Measurements from ENCODE around the gene SCN10A. TPM values are rescaled to one million over a fixed set of nuclear protein-coding genes. Genes with fewer than 3 reads are reported as not detected.

The SCN10A gene
- not detected for total RNA-seq

- Mint-ChIP-seq H3K4me3 (no peak within 1 kb of the TSS), H3K4me1 (no peaks in the 10 kb centered on the region), H3K9me3 (ENCODE audit: low read depth) (no peaks in the 10 kb centered on the region), H3K36me3 (no peaks in the 10 kb centered on the region), H3K27me3 (peaks cover 15% of the 10 kb centered on the region), H3K27ac (no peak within 1 kb of the TSS)
- ATAC-seq (no peak), DNase-seq (no peak)
- CTCF ChIA-PET, result no interaction called here
These were observed at the start of gene SCN10A for GRCh38 chr3:38816026-38816425. TSS of gene SCN10A (minus strand) at chr3:38816217. CDS start at chr3:38794010, 22,207 bp downstream.

GRCh38 chr3:38853011-38853410, 37.0 kb upstream of the SCN10A start:
- peaks cover 10% of the 10 kb centered on the region for H3K27me3 Mint-ChIP-seq
- DNase-seq (no peak), ATAC-seq (no peak)
- H3K4me1 Mint-ChIP-seq, result no peaks in the 10 kb centered on the region
- CTCF ChIA-PET, result interaction anchor here (1.0 to 1.2 kb wide), 2 partner anchors 15 to 165 kb away, joined by 3 read pairs; no protein-coding TSS in a partner anchor
- H3K4me3 Mint-ChIP-seq, result no peak overlapping the region
- H3K9me3 Mint-ChIP-seq (ENCODE audit: low read depth), result no peaks in the 10 kb centered on the region
- H3K36me3 Mint-ChIP-seq, result no peaks in the 10 kb centered on the region
- H3K27ac Mint-ChIP-seq, result no peak overlapping the region

GRCh38 chr3:38843898-38844297, 27.9 kb upstream of the SCN10A start:
- Mint-ChIP-seq H3K4me3 (no peak overlapping the region), H3K27ac (no peak overlapping the region), H3K9me3 (ENCODE audit: low read depth) (no peaks in the 10 kb centered on the region), H3K36me3 (no peaks in the 10 kb centered on the region), H3K27me3 (peaks cover 32% of the 10 kb centered on the region), H3K4me1 (no peaks in the 10 kb centered on the region)
- CTCF ChIA-PET, result interaction anchor here (0.6 to 1.5 kb wide), 4 partner anchors 104 to 346 kb away, joined by 3 to 6 read pairs (median 4); no protein-coding TSS in a partner anchor
- DNase-seq, result no peak
- peak; percentile 36 for ATAC-seq

- Mint-ChIP-seq H3K36me3 (no peaks in the 10 kb centered on the region), H3K9me3 (ENCODE audit: low read depth) (no peaks in the 10 kb centered on the region), H3K27ac (no peak overlapping the region), H3K27me3 (peaks cover 37% of the 10 kb centered on the region), H3K4me3 (no peak overlapping the region), H3K4me1 (no peaks in the 10 kb centered on the region)
- ATAC-seq, result no peak
- CTCF ChIA-PET, result interaction anchor here (1.1 kb wide), 1 partner anchor 191 kb away, joined by 3 read pairs; no protein-coding TSS in a partner anchor
- DNase-seq, result no peak
These were observed 26.4 kb upstream of the SCN10A start for GRCh38 chr3:38842266-38842965.

- Mint-ChIP-seq H3K36me3 (no peaks in the 10 kb centered on the region), H3K4me1 (no peaks in the 10 kb centered on the region), H3K27ac (no peak overlapping the region), H3K9me3 (ENCODE audit: low read depth) (no peaks in the 10 kb centered on the region), H3K27me3 (peaks cover 34% of the 10 kb centered on the region), H3K4me3 (no peak overlapping the region)
- DNase-seq, result no peak
- CTCF ChIA-PET, result no interaction called here
- ATAC-seq, result no peak
These were observed 25.0 kb upstream of the SCN10A start for GRCh38 chr3:38840987-38841386.

GRCh38 chr3:38837358-38837757, 21.3 kb upstream of the SCN10A start:
- no peaks in the 10 kb centered on the region for H3K9me3 Mint-ChIP-seq (ENCODE audit: low read depth)
- no peak overlapping the region for H3K27ac Mint-ChIP-seq
- CTCF ChIA-PET, result no interaction called here
- peaks cover 21% of the 10 kb centered on the region for H3K27me3 Mint-ChIP-seq
- no peaks in the 10 kb centered on the region for H3K36me3 Mint-ChIP-seq
- no peak overlapping the region for H3K4me3 Mint-ChIP-seq
- ATAC-seq, result no peak
- no peak for DNase-seq
- H3K4me1 Mint-ChIP-seq, result peaks cover 8% of the 10 kb centered on the region

GRCh38 chr3:38836561-38836960, 20.5 kb upstream of the SCN10A start:
- H3K9me3 Mint-ChIP-seq (ENCODE audit: low read depth), result no peaks in the 10 kb centered on the region

GRCh38 chr3:38835939-38836338, 19.9 kb upstream of the SCN10A start:
- no peak overlapping the region for H3K4me3 Mint-ChIP-seq
- H3K4me1 Mint-ChIP-seq, result peaks cover 8% of the 10 kb centered on the region
- peaks cover 17% of the 10 kb centered on the region for H3K27me3 Mint-ChIP-seq
- DNase-seq, result no peak
- CTCF ChIA-PET, result no interaction called here
- no peaks in the 10 kb centered on the region for H3K36me3 Mint-ChIP-seq
- H3K27ac Mint-ChIP-seq, result no peak overlapping the region
- ATAC-seq, result no peak
- H3K9me3 Mint-ChIP-seq (ENCODE audit: low read depth), result no peaks in the 10 kb centered on the region

More at GRCh38 chr3:38836561-38836960, 20.5 kb upstream of the SCN10A start:
- no peak overlapping the region for H3K27ac Mint-ChIP-seq
- DNase-seq (no peak), ATAC-seq (no peak)
- H3K27me3 Mint-ChIP-seq, result peaks cover 19% of the 10 kb centered on the region
- no peak overlapping the region for H3K4me3 Mint-ChIP-seq
- CTCF ChIA-PET, result no interaction called here
- no peaks in the 10 kb centered on the region for H3K36me3 Mint-ChIP-seq
- H3K4me1 Mint-ChIP-seq, result peaks cover 8% of the 10 kb centered on the region

GRCh38 chr3:38834717-38835116, 18.7 kb upstream of the SCN10A start:
- H3K27ac Mint-ChIP-seq, result peak overlapping the region; percentile 31
- no peaks in the 10 kb centered on the region for H3K9me3 Mint-ChIP-seq (ENCODE audit: low read depth)

GRCh38 chr3:38834110-38834509, 18.1 kb upstream of the SCN10A start:
- Mint-ChIP-seq H3K27me3 (peaks cover 9% of the 10 kb centered on the region), H3K27ac (peak overlapping the region; percentile 35), H3K4me3 (no peak overlapping the region), H3K4me1 (peaks cover 8% of the 10 kb centered on the region), H3K36me3 (no peaks in the 10 kb centered on the region), H3K9me3 (ENCODE audit: low read depth) (no peaks in the 10 kb centered on the region)
- DNase-seq (peak; percentile 69), ATAC-seq (peak; percentile 89)
- CTCF ChIA-PET, result interaction anchor here (1.0 kb wide), 1 partner anchor 166 kb away, joined by 4 read pairs; no protein-coding TSS in a partner anchor

More at GRCh38 chr3:38834717-38835116, 18.7 kb upstream of the SCN10A start:
- no peaks in the 10 kb centered on the region for H3K36me3 Mint-ChIP-seq
- H3K4me1 Mint-ChIP-seq, result peaks cover 8% of the 10 kb centered on the region
- no peak for DNase-seq
- no peak overlapping the region for H3K4me3 Mint-ChIP-seq
- H3K27me3 Mint-ChIP-seq, result peaks cover 10% of the 10 kb centered on the region
- ATAC-seq, result no peak
- CTCF ChIA-PET, result no interaction called here

GRCh38 chr3:38829404-38829803, 13.4 kb upstream of the SCN10A start:
- Mint-ChIP-seq H3K27ac (no peak overlapping the region), H3K36me3 (no peaks in the 10 kb centered on the region), H3K9me3 (ENCODE audit: low read depth) (no peaks in the 10 kb centered on the region), H3K4me1 (peaks cover 5% of the 10 kb centered on the region), H3K27me3 (peaks cover 9% of the 10 kb centered on the region), H3K4me3 (no peak overlapping the region)
- DNase-seq (no peak), ATAC-seq (no peak)
- CTCF ChIA-PET, result interaction anchor here (1.4 kb wide), 1 partner anchor 171 kb away, joined by 3 read pairs; no protein-coding TSS in a partner anchor

- CTCF ChIA-PET, result interaction anchor here (1.4 kb wide), 1 partner anchor 171 kb away, joined by 3 read pairs; no protein-coding TSS in a partner anchor
- Mint-ChIP-seq H3K4me1 (no peaks in the 10 kb centered on the region), H3K36me3 (no peaks in the 10 kb centered on the region), H3K27me3 (peaks cover 9% of the 10 kb centered on the region), H3K27ac (no peak overlapping the region), H3K9me3 (ENCODE audit: low read depth) (no peaks in the 10 kb centered on the region), H3K4me3 (no peak overlapping the region)
- no peak for DNase-seq
- no peak for ATAC-seq
These were observed 12.7 kb upstream of the SCN10A start for GRCh38 chr3:38828681-38829080.

- H3K9me3 Mint-ChIP-seq (ENCODE audit: low read depth), result no peaks in the 10 kb centered on the region
- H3K4me3 Mint-ChIP-seq, result no peak overlapping the region
- H3K27me3 Mint-ChIP-seq, result peaks cover 9% of the 10 kb centered on the region
- ATAC-seq, result no peak
- H3K27ac Mint-ChIP-seq, result no peak overlapping the region
- CTCF ChIA-PET, result interaction anchor here (1.4 kb wide), 1 partner anchor 172 kb away, joined by 3 read pairs; no protein-coding TSS in a partner anchor
- no peaks in the 10 kb centered on the region for H3K4me1 Mint-ChIP-seq
- no peak for DNase-seq
- no peaks in the 10 kb centered on the region for H3K36me3 Mint-ChIP-seq
These were observed 11.8 kb upstream of the SCN10A start for GRCh38 chr3:38827791-38828190.

GRCh38 chr3:38826001-38826400, 10.0 kb upstream of the SCN10A start:
- H3K27me3 Mint-ChIP-seq, result peaks cover 19% of the 10 kb centered on the region
- no peak overlapping the region for H3K4me3 Mint-ChIP-seq
- H3K27ac Mint-ChIP-seq, result no peak overlapping the region
- no peaks in the 10 kb centered on the region for H3K9me3 Mint-ChIP-seq (ENCODE audit: low read depth)
- DNase-seq, result no peak
- H3K4me1 Mint-ChIP-seq, result no peaks in the 10 kb centered on the region
- H3K36me3 Mint-ChIP-seq, result no peaks in the 10 kb centered on the region
- CTCF ChIA-PET, result no interaction called here
- ATAC-seq, result no peak

Data from activated CD8-positive, alpha-beta memory T cell treated with anti-CD3 and anti-CD28 coated beads, Interleukin-2, amount 10 ng/mL, durations not matched to agents 7 days and 5 days (primary cell).